Tibial nerve (tissue), 4 donors: ENCODE measurements around the gene CPNE4. TPM values are rescaled to one million over a fixed set of nuclear protein-coding genes. Genes with fewer than 3 reads are reported as not detected.

Experiments
- DNase-seq, 2 donors: peaks; one replicate each; pipeline ENCODE4 v3.0.0-alpha.2; 2019; ENCODE audit warnings: low spot score in 2 of 2
- H3K27ac ChIP-seq, 4 donors: fragments of 200-600 bp; sonication (generic) in 3 of 4; one replicate each; pipeline ENCODE4 v1.5.1; 2017 to 2019; ENCODE audit warnings: mild to moderate bottlenecking in 1 of 4
- H3K27me3 ChIP-seq, 2 donors: fragments of 200-600 bp; sonication (generic) in 1 of 2; one replicate each; pipeline versions ENCODE4 v1.5.1 to v1.6.0; 2017 to 2019
- H3K36me3 ChIP-seq, 3 donors: fragments of 200-600 bp; sonication (generic); one replicate each; pipeline ENCODE4 v1.5.1; 2018 to 2019
- H3K4me1 ChIP-seq, 4 donors: fragments of 200-600 bp; sonication (generic) in 3 of 4; one replicate each; pipeline ENCODE4 v1.5.1; 2017 to 2019
- H3K4me3 ChIP-seq, 4 donors: fragments of 200-600 bp; sonication (generic) in 3 of 4; one replicate each; pipeline ENCODE4 v1.5.1; 2017 to 2019; ENCODE audit warnings: mild to moderate bottlenecking in 1 of 4, moderate library complexity in 1 of 4
- H3K9me3 ChIP-seq, 4 donors: fragments of 200-600 bp; sonication (generic) in 3 of 4; one replicate each; pipeline ENCODE4 v1.5.1; 2017 to 2019
- EP300 ChIP-seq, 2 donors: sonication (generic); formaldehyde crosslinking; IDR thresholded peaks; one replicate each; pipeline ENCODE4 v1.6.1; 2017; ENCODE audit warnings: antibody characterized with exemption in 2 of 2, mild to moderate bottlenecking in 1 of 2
- POLR2A ChIP-seq, 2 donors: fragments of 450-650 bp; IDR thresholded peaks; one replicate each; pipeline ENCODE4 v1.6.1; 2017; ENCODE audit warnings: antibody characterized with exemption in 2 of 2, mild to moderate bottlenecking in 2 of 2, moderate library complexity in 2 of 2
- WGBS, 2 donors: methylation state at CpG; one replicate each; pipeline ENCODE4 v1.1.5; 2018; 5-methylcytosine and 5-hydroxymethylcytosine counted together
- total RNA-seq, 4 donors: library from RNA; depleted of rRNA; stranded (reverse); fragments of >200 nt; gene quantifications; one replicate each; pipeline ENCODE4 v1.1.0, GENCODE V29; 2016
- TF ChIP-seq, protein P1 (sequence below), 5 experiments: fragments of 200-600 bp in 3 of 5; fragments of 450-650 bp in 2 of 5; sonication (generic) in 3 of 5; IDR thresholded peaks; one replicate each; pipeline ENCODE4 v1.5.1; 2016 to 2019; ENCODE audit warnings: antibody characterized with exemption in 5 of 5, mild to moderate bottlenecking in 3 of 5, moderate library complexity in 2 of 5

CPNE4 gene
- total RNA-seq, 4 donors from 2014 or later: 0.20 TPM; not detected in 3

DNA sequence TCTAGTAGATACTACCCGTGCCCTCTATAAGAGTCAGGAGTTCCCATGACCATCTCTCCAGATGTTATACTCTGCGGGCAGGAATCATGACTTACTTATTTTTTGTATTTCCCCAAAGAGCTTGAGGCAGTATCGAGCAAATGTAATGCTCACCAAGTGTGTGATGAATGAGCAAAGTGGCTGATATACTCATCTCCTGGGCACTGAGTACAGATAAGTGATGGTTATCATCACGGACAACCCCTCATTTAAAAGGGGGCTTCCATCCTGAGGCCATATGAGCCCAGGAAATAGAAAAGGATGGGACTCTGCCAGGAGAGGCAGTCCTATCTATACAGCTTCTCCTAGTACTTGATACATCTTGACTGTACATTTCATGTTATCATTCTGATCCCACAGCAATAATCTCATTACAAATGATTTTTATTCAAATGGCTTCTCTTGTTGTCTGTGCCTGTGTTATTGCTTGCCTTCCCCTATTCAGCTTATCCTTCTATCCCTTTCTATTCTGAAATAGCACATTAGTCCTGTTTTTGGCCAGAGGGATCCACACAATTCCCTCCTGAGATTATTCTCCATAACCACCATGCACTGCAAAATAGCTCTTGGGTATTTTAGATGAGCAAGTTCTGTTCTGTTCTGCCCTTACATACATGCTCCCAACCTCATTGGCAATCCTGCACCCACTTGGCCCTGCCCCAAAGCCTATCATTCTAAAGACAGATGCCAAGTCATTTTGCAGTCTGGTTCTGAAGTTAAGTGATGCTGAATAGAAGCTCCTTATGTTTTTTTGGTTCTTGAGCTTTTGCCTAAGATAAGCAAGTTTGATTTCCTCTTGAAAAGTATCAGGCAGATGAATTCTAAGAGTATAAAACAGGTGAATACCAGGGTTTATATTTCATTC lies 484.0 kb downstream of the CPNE4 start:
- TF ChIP-seq POLR2A (IDR thresholded peaks at IDR 0.05) (no peak), EP300 (IDR thresholded peaks at IDR 0.05) (no peak)
- TF ChIP-seq, protein P1, sequence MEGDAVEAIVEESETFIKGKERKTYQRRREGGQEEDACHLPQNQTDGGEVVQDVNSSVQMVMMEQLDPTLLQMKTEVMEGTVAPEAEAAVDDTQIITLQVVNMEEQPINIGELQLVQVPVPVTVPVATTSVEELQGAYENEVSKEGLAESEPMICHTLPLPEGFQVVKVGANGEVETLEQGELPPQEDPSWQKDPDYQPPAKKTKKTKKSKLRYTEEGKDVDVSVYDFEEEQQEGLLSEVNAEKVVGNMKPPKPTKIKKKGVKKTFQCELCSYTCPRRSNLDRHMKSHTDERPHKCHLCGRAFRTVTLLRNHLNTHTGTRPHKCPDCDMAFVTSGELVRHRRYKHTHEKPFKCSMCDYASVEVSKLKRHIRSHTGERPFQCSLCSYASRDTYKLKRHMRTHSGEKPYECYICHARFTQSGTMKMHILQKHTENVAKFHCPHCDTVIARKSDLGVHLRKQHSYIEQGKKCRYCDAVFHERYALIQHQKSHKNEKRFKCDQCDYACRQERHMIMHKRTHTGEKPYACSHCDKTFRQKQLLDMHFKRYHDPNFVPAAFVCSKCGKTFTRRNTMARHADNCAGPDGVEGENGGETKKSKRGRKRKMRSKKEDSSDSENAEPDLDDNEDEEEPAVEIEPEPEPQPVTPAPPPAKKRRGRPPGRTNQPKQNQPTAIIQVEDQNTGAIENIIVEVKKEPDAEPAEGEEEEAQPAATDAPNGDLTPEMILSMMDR (IDR thresholded peaks at IDR 0.05): no peak
- no peak overlapping the region for H3K27ac ChIP-seq
- H3K36me3 ChIP-seq: no peaks in the 10 kb centered on the region
- WGBS, 2 donors: 83 to 85% methylated on average over 4 of the region's 4 CpGs
- no peaks in the 10 kb centered on the region for H3K4me1 ChIP-seq
- no peak for DNase-seq
- H3K9me3 ChIP-seq: no peaks in the 10 kb centered on the region
- H3K27me3 ChIP-seq: no peaks in the 10 kb centered on the region
- H3K4me3 ChIP-seq: no peak overlapping the region

DNA sequence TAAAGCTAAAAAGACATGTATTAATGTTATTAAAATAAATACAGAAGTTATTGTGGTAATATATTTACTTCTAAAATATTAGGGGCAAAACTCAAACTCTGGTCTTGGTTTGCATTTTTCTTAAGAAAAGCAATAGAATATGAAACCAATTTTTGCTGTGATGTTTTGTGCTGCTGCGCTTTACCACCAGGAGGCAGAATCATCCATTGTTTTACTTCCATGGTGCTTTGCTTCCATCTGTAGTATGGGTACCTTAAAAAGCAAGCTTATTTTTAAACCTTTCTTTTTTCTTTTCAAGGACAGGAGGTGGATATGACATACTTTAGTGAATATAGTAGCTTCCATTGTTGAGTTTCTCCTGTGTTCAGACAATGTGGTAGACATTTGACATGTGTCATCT lies 485.5 kb downstream of the CPNE4 start:
- 85 to 95% methylated on average over 1 of the region's 1 CpG for WGBS, 2 donors
- TF ChIP-seq, protein P1 (IDR thresholded peaks at IDR 0.05): no peak
- TF ChIP-seq EP300 (IDR thresholded peaks at IDR 0.05): no peak
- TF ChIP-seq POLR2A (IDR thresholded peaks at IDR 0.05): no peak

DNA sequence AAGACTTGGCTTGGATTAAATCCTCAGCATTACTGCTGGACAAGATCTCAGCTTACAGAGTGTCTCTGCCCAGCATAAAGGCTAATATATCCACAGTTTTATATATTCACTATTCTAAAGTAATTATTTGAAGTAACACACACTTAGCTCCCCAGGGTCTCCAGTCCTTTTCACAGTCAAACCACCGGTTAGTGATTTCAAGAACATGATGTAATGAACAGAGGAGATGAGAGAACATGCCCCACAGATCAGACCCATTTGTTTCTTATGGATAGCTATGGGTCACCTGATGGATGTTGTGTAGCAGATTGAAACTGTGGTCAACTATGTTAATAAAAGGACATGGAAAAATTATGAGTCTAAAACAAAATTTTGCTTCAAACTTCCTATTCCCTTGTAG lies 487.2 kb downstream of the CPNE4 start:
- 71 to 79% methylated on average over 1 of the region's 1 CpG for WGBS, 2 donors
- Histone ChIP-seq H3K27ac (no peak overlapping the region), H3K4me3 (no peak overlapping the region)

More for the DNA sequence above, 485.5 kb downstream of the CPNE4 start:
- Histone ChIP-seq H3K36me3 (no peaks in the 10 kb centered on the region), H3K27ac (no peak overlapping the region), H3K9me3 (no peaks in the 10 kb centered on the region), H3K27me3 (no peaks in the 10 kb centered on the region), H3K4me3 (no peak overlapping the region), H3K4me1 (no peaks in the 10 kb centered on the region)
- no peak for DNase-seq

DNA sequence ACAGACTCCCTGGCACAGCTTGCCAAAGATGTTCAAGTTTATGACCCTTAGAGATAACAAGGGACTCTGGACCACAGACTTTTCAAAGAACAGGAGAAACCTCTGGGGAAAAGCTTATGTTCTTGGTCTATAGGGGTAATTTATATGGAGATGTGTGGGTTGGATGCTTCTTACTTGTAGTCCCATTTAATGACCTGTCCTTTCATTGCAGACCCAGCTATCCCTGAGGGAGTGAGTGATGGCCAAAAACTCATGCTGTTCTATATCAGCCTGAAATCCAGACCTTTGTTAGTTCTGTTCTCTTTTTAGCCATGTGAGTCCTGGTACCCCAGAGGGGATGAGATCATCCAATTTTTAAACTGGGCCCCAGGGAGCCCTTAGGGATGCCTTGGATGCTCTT lies 488.4 kb downstream of the CPNE4 start:
- H3K27me3 ChIP-seq: no peaks in the 10 kb centered on the region
- TF ChIP-seq EP300 (IDR thresholded peaks at IDR 0.05) (no peak), POLR2A (IDR thresholded peaks at IDR 0.05) (no peak)
- TF ChIP-seq, protein P1 (IDR thresholded peaks at IDR 0.05): no peak
- no peak for DNase-seq
- no peaks in the 10 kb centered on the region for H3K9me3 ChIP-seq
- no peaks in the 10 kb centered on the region for H3K4me1 ChIP-seq
- no peak overlapping the region for H3K4me3 ChIP-seq
- no peak overlapping the region for H3K27ac ChIP-seq
- no peaks in the 10 kb centered on the region for H3K36me3 ChIP-seq

More for the DNA sequence above, 487.2 kb downstream of the CPNE4 start:
- no peaks in the 10 kb centered on the region for H3K27me3 ChIP-seq
- H3K36me3 ChIP-seq: no peaks in the 10 kb centered on the region
- no peak for DNase-seq
- no peaks in the 10 kb centered on the region for H3K4me1 ChIP-seq
- H3K9me3 ChIP-seq: no peaks in the 10 kb centered on the region
- TF ChIP-seq EP300 (IDR thresholded peaks at IDR 0.05) (no peak), POLR2A (IDR thresholded peaks at IDR 0.05) (no peak)
- TF ChIP-seq, protein P1 (IDR thresholded peaks at IDR 0.05): no peak

DNA sequence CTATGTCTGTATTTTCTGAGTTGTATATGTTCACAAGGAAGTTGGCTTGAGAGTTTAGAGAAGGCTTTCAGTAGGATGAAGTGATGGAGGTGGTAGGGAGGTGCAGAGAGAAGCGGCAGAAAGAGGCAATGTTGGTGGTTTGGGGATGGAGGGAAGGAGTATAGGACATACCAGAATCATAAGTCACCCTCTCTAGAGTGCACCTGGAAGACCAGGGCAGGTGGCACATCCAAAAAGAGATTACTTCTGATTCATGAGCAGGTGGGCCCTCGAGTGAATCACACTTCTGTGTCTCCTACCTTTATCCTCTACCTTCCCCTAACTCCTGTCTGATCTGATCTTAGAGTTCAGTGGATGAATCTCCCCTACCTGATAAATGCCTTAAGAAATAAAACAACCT lies 490.3 kb downstream of the CPNE4 start:
- WGBS, 2 donors: 79 to 88% methylated on average over 2 of the region's 2 CpGs
- no peak overlapping the region for H3K27ac ChIP-seq

More for the DNA sequence above, 490.3 kb downstream of the CPNE4 start:
- H3K27me3 ChIP-seq: no peaks in the 10 kb centered on the region
- no peaks in the 10 kb centered on the region for H3K4me1 ChIP-seq
- no peaks in the 10 kb centered on the region for H3K36me3 ChIP-seq
- TF ChIP-seq POLR2A (IDR thresholded peaks at IDR 0.05): no peak
- TF ChIP-seq EP300 (IDR thresholded peaks at IDR 0.05): no peak
- TF ChIP-seq, protein P1 (IDR thresholded peaks at IDR 0.05): no peak
- no peaks in the 10 kb centered on the region for H3K9me3 ChIP-seq
- DNase-seq: no peak
- H3K4me3 ChIP-seq: no peak overlapping the region
